ENCODE measurements around the gene MCRIP1. TPM values are rescaled to one million over a fixed set of nuclear protein-coding genes. Genes with fewer than 3 reads are reported as not detected.

Gene MCRIP1
- total and polyA plus RNA-seq, 2 of the 8 experiments (the other 6 are each of a cell fraction or from before 2014, with no cell fraction given), result 103 to 151 TPM

GRCh38 chr17:81814748-81815645 is 18.1 kb downstream of the MCRIP1 start (continued):
- no peak for TF ChIP-seq CHD7 (IDR thresholded peaks at IDR 0.05; ENCODE audit: insufficient replicate concordance, low read length)
- TF ChIP-seq NRF1 (IDR thresholded peaks at IDR 0.05; ENCODE audit: low read depth, low read length), result no peak
- TF ChIP-seq SP2 (IDR thresholded peaks at IDR 0.05; ENCODE audit: low read length), result no peak
- TF ChIP-seq RXRA (IDR thresholded peaks at IDR 0.05; ENCODE audit: insufficient read depth, low read depth, low read length), result no peak
- no peak for TF ChIP-seq ASH2L (IDR thresholded peaks at IDR 0.05; ENCODE audit: low read length)
- no peak for TF ChIP-seq USF2 (IDR thresholded peaks at IDR 0.05; ENCODE audit: low read length)
- TF ChIP-seq SRF (IDR thresholded peaks at IDR 0.05; ENCODE audit: low read depth, low read length), result no peak
- TF ChIP-seq HDAC6 (IDR thresholded peaks at IDR 0.05; ENCODE audit: low read depth, low read length), result no peak

Measured in H1 (cell line).